ENCODE data around the gene PRH1. TPM values are rescaled to one million over a fixed set of nuclear protein-coding genes. Genes with fewer than 3 reads are reported as not detected.

PRH1 gene
- total RNA-seq, 1 experiment from 2014 or later: 13.9 TPM

DNA sequence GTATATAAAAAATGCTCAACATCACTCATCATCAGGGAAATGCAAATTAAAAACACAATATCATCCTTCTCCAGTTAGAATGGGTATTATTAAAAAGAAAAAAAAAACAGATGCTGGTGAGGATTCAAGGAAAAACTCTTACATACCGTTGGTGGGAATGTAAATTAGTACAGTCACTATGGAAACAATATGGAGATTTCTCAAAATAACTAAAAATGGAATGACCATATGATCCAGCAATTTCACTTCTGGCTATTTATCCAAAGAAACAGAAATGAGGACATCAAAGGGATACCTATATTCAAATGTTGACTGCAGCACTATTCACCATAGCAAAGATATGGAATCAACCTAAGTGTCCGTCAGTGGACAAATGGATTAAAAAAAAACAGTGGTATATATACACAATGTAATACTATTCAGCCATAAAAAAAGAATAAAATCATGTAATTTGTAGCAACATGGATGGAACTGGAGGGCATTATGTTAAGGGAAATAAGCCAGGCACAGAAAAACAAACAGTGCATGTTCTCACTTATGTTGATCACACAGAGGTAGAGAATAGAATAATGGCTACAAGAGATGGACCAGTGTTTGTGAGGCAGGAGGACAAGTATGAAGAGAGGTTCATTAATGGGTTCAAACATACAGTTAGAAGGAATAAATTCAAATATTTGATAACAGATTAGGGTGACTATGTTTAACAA, 20.4 kb downstream of the PRH1 start:
- DNase-seq: no peak
- no peaks in the 10 kb centered on the region for H3K27me3 ChIP-seq
- no peaks in the 10 kb centered on the region for H3K9me3 ChIP-seq (replicated peaks)
- H3K27ac ChIP-seq: no peak overlapping the region
- H3K4me3 ChIP-seq: no peak overlapping the region
- H3K4me1 ChIP-seq: no peaks in the 10 kb centered on the region
- H3K36me3 ChIP-seq: no peaks in the 10 kb centered on the region

DNA sequence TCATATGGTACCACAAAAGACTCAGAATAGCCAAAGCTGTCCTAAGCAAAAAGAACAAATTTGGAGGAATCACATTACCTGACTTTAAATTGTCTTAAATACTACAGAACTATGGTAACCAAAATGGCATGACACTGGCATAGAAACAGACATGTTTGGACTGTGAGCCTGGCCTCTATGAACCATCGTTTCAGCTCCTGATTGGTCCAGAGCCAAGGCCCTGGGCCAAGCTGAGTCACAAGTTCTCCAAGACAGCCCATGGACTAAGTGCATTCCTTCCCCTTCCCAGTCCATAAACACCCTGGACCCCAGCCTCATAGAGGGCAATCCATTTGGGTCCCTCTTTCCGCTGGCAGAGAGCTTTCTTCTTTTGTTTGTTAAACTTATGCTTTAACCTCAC, 22.7 kb downstream of the PRH1 start:
- DNase-seq: no peak
- no peaks in the 10 kb centered on the region; the same call in 1 of the 2 replicates for H3K36me3 ChIP-seq
- no peaks in the 10 kb centered on the region for H3K4me1 ChIP-seq

GRCh38 chr12:10855807-10856206, 28.2 kb downstream of the PRH1 start:
- DNase-seq: no peak
- Histone ChIP-seq H3K36me3 (no peaks in the 10 kb centered on the region; the same call in 1 of the 2 replicates), H3K27me3 (no peaks in the 10 kb centered on the region), H3K4me3 (no peak overlapping the region), H3K9me3 (replicated peaks) (no peaks in the 10 kb centered on the region), H3K27ac (no peak overlapping the region), H3K4me1 (no peaks in the 10 kb centered on the region)

More for the DNA sequence above, 22.7 kb downstream of the PRH1 start:
- no peak overlapping the region for H3K27ac ChIP-seq
- H3K9me3 ChIP-seq (replicated peaks): no peaks in the 10 kb centered on the region
- no peaks in the 10 kb centered on the region for H3K27me3 ChIP-seq
- H3K4me3 ChIP-seq: no peak overlapping the region

- no peak for DNase-seq
- no peak overlapping the region for H3K4me3 ChIP-seq
- no peaks in the 10 kb centered on the region for H3K4me1 ChIP-seq
- no peaks in the 10 kb centered on the region for H3K27me3 ChIP-seq
- H3K27ac ChIP-seq: no peak overlapping the region
- no peaks in the 10 kb centered on the region for H3K9me3 ChIP-seq (replicated peaks)
- no peaks in the 10 kb centered on the region; the same call in 1 of the 2 replicates for H3K36me3 ChIP-seq
Measured at GRCh38 chr12:10853776-10854175, 30.3 kb downstream of the PRH1 start.

GRCh38 chr12:10851243-10851858, 32.7 kb downstream of the PRH1 start:
- DNase-seq: peak in 1 of 2 experiments; percentile 3
- Histone ChIP-seq H3K36me3 (no peaks in the 10 kb centered on the region; the same call in 1 of the 2 replicates), H3K27ac (no peak overlapping the region), H3K4me3 (no peak overlapping the region), H3K4me1 (peaks cover 12% of the 10 kb centered on the region), H3K27me3 (no peaks in the 10 kb centered on the region), H3K9me3 (replicated peaks) (no peaks in the 10 kb centered on the region)

DNA sequence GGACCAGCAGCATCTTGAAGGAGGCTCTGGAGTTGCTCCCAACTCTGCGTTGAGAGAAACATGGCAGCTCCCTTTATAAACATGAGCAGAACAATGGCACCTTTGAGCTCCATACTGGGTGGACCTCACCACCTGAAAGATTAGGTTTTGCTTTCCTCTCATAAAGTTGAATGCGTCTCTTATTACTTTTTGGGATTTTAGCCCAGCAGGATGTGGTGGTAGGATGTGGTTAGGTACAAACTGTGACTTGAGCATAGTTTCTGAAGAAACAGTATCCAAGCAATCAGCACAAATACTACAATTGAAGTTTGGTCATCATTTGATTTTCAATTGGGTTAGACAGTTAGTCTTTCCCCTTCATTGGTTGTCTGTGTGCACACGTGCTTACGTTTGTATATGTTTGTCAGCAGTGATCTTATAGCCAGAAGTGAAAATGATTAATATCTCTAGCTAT, 34.6 kb downstream of the PRH1 start, which contains the start of gene PRR4:
Gene PRR4 (minus strand): TSS at position 51 of the 454 bp plus-strand sequence. CDS start 38 bp downstream, at position 13.
- no peaks in the 10 kb centered on the region for H3K27me3 ChIP-seq
- peak in 1 of 2 experiments; percentile 9 for DNase-seq
- H3K4me3 ChIP-seq: no peak within 1 kb of the TSS
- no peaks in the 10 kb centered on the region for H3K36me3 ChIP-seq
- H3K9me3 ChIP-seq (replicated peaks): no peaks in the 10 kb centered on the region
- peaks cover 12% of the 10 kb centered on the region for H3K4me1 ChIP-seq
- no peak within 1 kb of the TSS for H3K27ac ChIP-seq

GRCh38 chr12:10847744-10848143, 36.3 kb downstream of the PRH1 start:
- peak; percentile 34 to 74 for DNase-seq
- H3K9me3 ChIP-seq (replicated peaks): no peaks in the 10 kb centered on the region
- H3K36me3 ChIP-seq: no peaks in the 10 kb centered on the region
- peaks cover 12% of the 10 kb centered on the region for H3K4me1 ChIP-seq
- H3K4me3 ChIP-seq: no peak overlapping the region
- H3K27ac ChIP-seq: peak overlapping the region; percentile 37
- H3K27me3 ChIP-seq: no peaks in the 10 kb centered on the region

- Histone ChIP-seq H3K9me3 (replicated peaks) (no peaks in the 10 kb centered on the region), H3K4me3 (no peak overlapping the region), H3K4me1 (peaks cover 6% of the 10 kb centered on the region), H3K27ac (no peak overlapping the region), H3K36me3 (no peaks in the 10 kb centered on the region; the same call in 1 of the 2 replicates), H3K27me3 (no peaks in the 10 kb centered on the region)
- DNase-seq: no peak
Measured at GRCh38 chr12:10842862-10843261, 41.2 kb downstream of the PRH1 start.

DNA sequence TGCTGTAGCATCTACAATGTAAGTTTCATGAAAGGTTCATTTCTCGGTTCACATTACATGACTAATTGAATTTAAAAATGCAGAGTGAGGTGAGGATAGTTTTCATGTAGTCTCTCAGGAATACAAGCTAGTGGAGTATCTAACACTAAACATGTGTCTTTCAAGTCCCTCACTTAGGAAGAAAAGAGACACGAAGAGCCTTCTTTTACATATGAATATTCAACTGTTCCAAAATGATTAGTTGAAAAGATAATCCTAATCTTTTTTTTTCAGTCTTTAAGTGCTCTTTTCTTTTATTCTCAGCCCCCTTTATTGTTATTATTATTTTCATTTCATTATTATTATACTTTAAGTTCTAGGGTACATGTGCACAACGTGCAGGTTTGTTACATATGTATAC, 45.6 kb downstream of the PRH1 start:
- Histone ChIP-seq H3K4me1 (no peaks in the 10 kb centered on the region), H3K36me3 (no peaks in the 10 kb centered on the region; the same call in 1 of the 2 replicates), H3K27ac (no peak overlapping the region), H3K4me3 (no peak overlapping the region), H3K27me3 (no peaks in the 10 kb centered on the region), H3K9me3 (replicated peaks) (no peaks in the 10 kb centered on the region)
- no peak for DNase-seq

Other genes with a start within 250 kb of the PRH1 start
- not detected in 2 replicates for gene STYK1, start 210.2 kb downstream of the PRH1 start, total RNA-seq (2014; rRNA removed; shearing (Covaris generic))
- 157 and 159 TPM in 2 replicates for gene YBX3, start 160.9 kb downstream of the PRH1 start, total RNA-seq (2014; rRNA removed; shearing (Covaris generic))
- 0.12 TPM in 1 of 2 replicates, not detected in the other for gene TAS2R7, start 81.6 kb downstream of the PRH1 start, total RNA-seq (2014; rRNA removed; shearing (Covaris generic))
- gene TAS2R8, start 77.0 kb downstream of the PRH1 start, total RNA-seq (2014; rRNA removed; shearing (Covaris generic)): not detected in 2 replicates
- gene TAS2R9, start 74.1 kb downstream of the PRH1 start, total RNA-seq (2014; rRNA removed; shearing (Covaris generic)): 0.15 and 0.16 TPM in 2 replicates
- gene TAS2R10, start 57.9 kb downstream of the PRH1 start, total RNA-seq (2014; rRNA removed; shearing (Covaris generic)): 0.63 and 1.4 TPM in 2 replicates
- gene PRR4, start 34.8 kb downstream of the PRH1 start, total RNA-seq (2014; rRNA removed; shearing (Covaris generic)): 3.3 TPM in 2 replicates
- gene TAS2R13, start 25.3 kb upstream of the PRH1 start, total RNA-seq (2014; rRNA removed; shearing (Covaris generic)): 0.71 and 1.3 TPM in 2 replicates
- not detected in 2 replicates for gene PRH2, start 45.0 kb upstream of the PRH1 start, total RNA-seq (2014; rRNA removed; shearing (Covaris generic))
- 1.4 and 2.8 TPM in 2 replicates for gene TAS2R14, start 55.0 kb upstream of the PRH1 start, total RNA-seq (2014; rRNA removed; shearing (Covaris generic))
- gene TAS2R50, start 102.7 kb upstream of the PRH1 start, total RNA-seq (2014; rRNA removed; shearing (Covaris generic)): 0.76 and 2.3 TPM in 2 replicates
- 0.86 and 3.9 TPM in 2 replicates for gene TAS2R20, start 114.0 kb upstream of the PRH1 start, total RNA-seq (2014; rRNA removed; shearing (Covaris generic))
- gene TAS2R19, start 138.4 kb upstream of the PRH1 start, total RNA-seq (2014; rRNA removed; shearing (Covaris generic)): 2.5 and 4.5 TPM in 2 replicates
- gene TAS2R31, start 147.2 kb upstream of the PRH1 start, total RNA-seq (2014; rRNA removed; shearing (Covaris generic)): 1.5 and 2.7 TPM in 2 replicates
- gene TAS2R46, start 178.0 kb upstream of the PRH1 start, total RNA-seq (2014; rRNA removed; shearing (Covaris generic)): 1.2 and 2.3 TPM in 2 replicates
- 0.63 and 0.97 TPM in 2 replicates for gene TAS2R43, start 208.1 kb upstream of the PRH1 start, total RNA-seq (2014; rRNA removed; shearing (Covaris generic))

All from SJCRH30 (cell line).